B cell (primary cell): ENCODE results near the gene HS3ST6. TPM values are rescaled to one million over a fixed set of nuclear protein-coding genes. Genes with fewer than 3 reads are reported as not detected.

Experiments
- ATAC-seq: fragments of 200-7000 bp; cut with Tn5 transposase; one replicate; pipeline ENCODE4 v1.10.0; 2021; ENCODE audit warnings: low read depth, mild to moderate bottlenecking, moderate number of reproducible peaks, moderate library complexity
- CTCF ChIA-PET: fragments of 350-600 bp; sonication (Branson Sonifier 250); formaldehyde crosslinking; loops from one replicate; lab custom pipeline; 2021; ENCODE audit warnings: antibody characterized with exemption, inconsistent platforms; lab: Charles Lee
- POLR2A ChIA-PET: fragments of 350-600 bp; sonication (Branson Sonifier 250); formaldehyde crosslinking; loops from one replicate; lab custom pipeline; 2021; ENCODE audit warnings: antibody characterized with exemption; lab: Charles Lee
- DNase-seq: peaks from one replicate; pipeline ENCODE4 v3.0.0; 2013
- H2AFZ ChIP-seq: 2 replicates; pipeline ENCODE4 v1.6.1; 2012; ENCODE audit warnings: mild to moderate bottlenecking, low read depth, low read length; ENCODE audit not compliant: insufficient read depth, poor library complexity, severe bottlenecking
- H3K27ac ChIP-seq, 2 donors: 1 replicate in 1 of 2; 2 replicates in 1 of 2; pipeline ENCODE4 v1.5.1; 2012 to 2013; ENCODE audit warnings: low read length in 2 of 2, mild to moderate bottlenecking in 2 of 2, moderate library complexity in 1 of 2
- H3K27me3 ChIP-seq, 4 experiments: fragments of 200-600 bp in 1 of 4; sonication (generic) in 1 of 4; replicated peaks in 1 of 4; 1 replicate in 2 of 4; 2 replicates in 2 of 4; pipeline versions ENCODE4 v1.6.1 to v1.7.0; 2013 to 2016; ENCODE audit warnings: low read length in 3 of 4, mild to moderate bottlenecking in 2 of 4, mixed read lengths in 1 of 4, moderate library complexity in 1 of 4; ENCODE audit not compliant: insufficient read depth in 4 of 4, control insufficient read depth in 3 of 4; ENCODE audit errors: control extremely low read depth in 1 of 4
- H3K36me3 ChIP-seq, 2 experiments: replicated peaks in 1 of 2; 1 replicate in 1 of 2; 2 replicates in 1 of 2; pipeline versions ENCODE4 v1.6.1 to v1.7.1; 2013; ENCODE audit warnings: low read length in 1 of 2; ENCODE audit not compliant: insufficient read depth in 2 of 2, control insufficient read depth in 1 of 2; ENCODE audit errors: control extremely low read depth in 1 of 2, extremely low read depth in 1 of 2
- H3K4me1 ChIP-seq, 2 donors: fragments of 200-600 bp in 1 of 2; sonication (generic) in 1 of 2; 1 replicate in 1 of 2; 2 replicates in 1 of 2; pipeline versions ENCODE4 v1.5.1 to v1.6.1; 2013 to 2017; ENCODE audit warnings: low read length in 2 of 2; ENCODE audit not compliant: control insufficient read depth in 2 of 2, insufficient read depth in 2 of 2
- H3K4me2 ChIP-seq: replicated peaks from 2 replicates; pipeline ENCODE3; 2012; ENCODE audit warnings: mild to moderate bottlenecking, low read depth, low read length; ENCODE audit not compliant: poor library complexity, severe bottlenecking
- H3K4me3 ChIP-seq, 5 experiments: fragments of 200-600 bp in 1 of 5; sonication (generic) in 1 of 5; 1 replicate in 3 of 5; 2 replicates in 2 of 5; pipeline versions ENCODE4 v1.5.1 to v1.7.0; 2011 to 2016; ENCODE audit warnings: low read length in 4 of 5, mild to moderate bottlenecking in 4 of 5, low read depth in 2 of 5, control low read depth in 1 of 5, moderate library complexity in 1 of 5; ENCODE audit not compliant: insufficient read depth in 1 of 5; ENCODE audit errors: control extremely low read depth in 1 of 5, extremely low read depth in 1 of 5
- H3K79me2 ChIP-seq: fragments of 200-600 bp; sonication (generic); one replicate; pipeline ENCODE4 v1.6.0; 2016; ENCODE audit warnings: low read length; ENCODE audit not compliant: control insufficient read depth, insufficient read depth
- H3K9ac ChIP-seq: fragments of 200-600 bp; sonication (generic); 2 replicates; pipeline ENCODE4 v1.6.1; 2017; ENCODE audit warnings: mild to moderate bottlenecking, low read length, moderate library complexity
- H3K9me3 ChIP-seq, 3 donors: one replicate each; pipeline versions ENCODE4 v1.6.1 to v1.7.1; 2013; ENCODE audit warnings: low read length in 2 of 3; ENCODE audit not compliant: control insufficient read depth in 2 of 3, insufficient read depth in 1 of 3; ENCODE audit errors: control extremely low read depth in 1 of 3
- H4K20me1 ChIP-seq: 2 replicates; pipeline ENCODE4 v1.6.0; 2012; ENCODE audit warnings: mild to moderate bottlenecking, low read length; ENCODE audit not compliant: insufficient read depth, control insufficient read depth, poor library complexity, severe bottlenecking
- H3K27ac Mint-ChIP-seq: one replicate; pipeline ENCODE4 v1.8.0; 2021; ENCODE audit warnings: mixed read lengths
- H3K27me3 Mint-ChIP-seq: one replicate; pipeline ENCODE4 v1.8.0; 2021; ENCODE audit warnings: mixed read lengths
- H3K4me1 Mint-ChIP-seq: one replicate; pipeline ENCODE4 v1.8.0; 2021; ENCODE audit warnings: mixed read lengths
- H3K4me3 Mint-ChIP-seq: one replicate; pipeline ENCODE4 v1.8.0; 2021; ENCODE audit warnings: mixed read lengths
- H3K9me3 Mint-ChIP-seq: one replicate; pipeline ENCODE4 v1.8.0; 2022; ENCODE audit warnings: mixed read lengths; ENCODE audit not compliant: insufficient read depth
- EZH2 ChIP-seq: IDR thresholded peaks from 2 replicates; pipeline ENCODE4 v1.6.1; 2012; ENCODE audit warnings: borderline replicate concordance, low read depth, mild to moderate bottlenecking, moderate library complexity, low read length; ENCODE audit not compliant: insufficient read depth, poor library complexity, severe bottlenecking
- WGBS: methylation state at CpG from one replicate; pipeline ENCODE4 v1.1.5; 2013; ENCODE audit warnings: missing lambda C conversion rate; ENCODE audit not compliant: insufficient coverage; 5-methylcytosine and 5-hydroxymethylcytosine counted together
- intact Hi-C: fragments of 100-400 bp; cut with micrococcal nuclease; formaldehyde crosslinking; loops from one replicate; pipeline ENCODE4 v1.10.0; 2022
- polyA plus RNA-seq: library from polyadenylated mRNA; depleted of rRNA; stranded (reverse); fragments of >200 nt; gene quantifications from 2 replicates; pipeline ENCODE4 v1.2.3, GENCODE V29; 2012
- total RNA-seq, 2 donors: library from RNA; stranded (reverse); fragments of 120-200 nt in 1 of 2; gene quantifications; 1 replicate in 1 of 2; 2 replicates in 1 of 2; pipeline versions ENCODE4 v1.2.3 to v1.2.4, GENCODE V29; 2013 to 2022
- TF ChIP-seq, protein P1 (sequence below): fragments of 200-600 bp; IDR thresholded peaks from one replicate; pipeline ENCODE4 v1.8.0; 2022; ENCODE audit warnings: antibody characterized with exemption, mild to moderate bottlenecking

HS3ST6 gene
- total and polyA plus RNA-seq, 2 donors (not counting 1 experiment from before 2014, with no cell fraction given), result not detected

DNA sequence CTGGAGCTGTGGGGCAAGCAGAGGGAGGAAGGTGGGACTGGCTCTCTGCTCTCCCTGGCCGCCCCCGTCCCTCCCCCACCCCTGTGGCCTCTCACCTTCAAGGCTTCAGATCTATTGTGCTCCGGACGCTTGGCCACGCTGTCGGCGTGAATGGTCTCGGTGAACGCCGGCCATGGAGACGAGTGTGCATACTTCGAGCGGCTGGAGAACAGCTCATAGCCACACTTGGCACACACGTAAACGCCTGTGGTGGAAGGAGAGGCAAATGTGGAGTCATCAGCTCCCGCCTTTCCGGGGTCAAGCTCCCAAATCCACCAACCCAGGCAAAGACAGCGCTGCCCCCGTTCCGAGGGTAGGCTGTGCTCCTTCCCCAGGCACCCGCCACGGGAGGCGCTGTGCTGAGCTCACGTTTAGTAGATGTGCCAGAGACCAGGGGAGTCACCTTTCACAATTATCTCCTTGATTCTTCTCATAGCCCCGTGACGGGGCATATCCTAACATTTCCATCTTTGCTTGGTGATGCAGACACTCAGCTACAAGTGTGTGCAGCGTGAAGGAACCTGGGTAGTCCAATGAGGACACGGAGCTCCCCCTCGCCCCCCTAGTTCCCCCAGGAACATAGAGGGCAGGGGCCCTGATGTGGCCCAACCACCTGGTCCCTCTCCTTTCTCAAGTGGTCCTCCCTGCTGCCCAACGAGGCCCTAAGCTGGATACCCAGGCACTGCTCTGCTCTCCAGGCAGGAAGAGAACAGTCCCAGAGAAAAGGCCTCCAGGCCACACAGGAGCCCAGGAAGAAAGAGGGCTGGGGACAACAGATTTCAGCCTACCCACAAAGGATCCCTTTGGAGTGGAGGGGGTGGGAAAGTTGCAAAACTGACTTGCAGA is 23.2 kb upstream of the HS3ST6 start:
- no peaks in the 10 kb centered on the region for H4K20me1 ChIP-seq
- peak overlapping the region; percentile 81 for H3K4me2 ChIP-seq
- intact Hi-C loops, result loop anchor here (1.0 to 10.0 kb wide), 2 partner anchors 12 to 53 kb away; no protein-coding TSS in a partner anchor
- no peak for DNase-seq
- 94% methylated on average over 27 of the region's 30 CpGs for WGBS
- H3K27ac ChIP-seq, result no peak overlapping the region
- no peak for ATAC-seq
- H3K4me1 ChIP-seq, result peaks cover 14 to 19% of the 10 kb centered on the region in 2 donors
- no peak for TF ChIP-seq EZH2
- TF ChIP-seq, protein P1, sequence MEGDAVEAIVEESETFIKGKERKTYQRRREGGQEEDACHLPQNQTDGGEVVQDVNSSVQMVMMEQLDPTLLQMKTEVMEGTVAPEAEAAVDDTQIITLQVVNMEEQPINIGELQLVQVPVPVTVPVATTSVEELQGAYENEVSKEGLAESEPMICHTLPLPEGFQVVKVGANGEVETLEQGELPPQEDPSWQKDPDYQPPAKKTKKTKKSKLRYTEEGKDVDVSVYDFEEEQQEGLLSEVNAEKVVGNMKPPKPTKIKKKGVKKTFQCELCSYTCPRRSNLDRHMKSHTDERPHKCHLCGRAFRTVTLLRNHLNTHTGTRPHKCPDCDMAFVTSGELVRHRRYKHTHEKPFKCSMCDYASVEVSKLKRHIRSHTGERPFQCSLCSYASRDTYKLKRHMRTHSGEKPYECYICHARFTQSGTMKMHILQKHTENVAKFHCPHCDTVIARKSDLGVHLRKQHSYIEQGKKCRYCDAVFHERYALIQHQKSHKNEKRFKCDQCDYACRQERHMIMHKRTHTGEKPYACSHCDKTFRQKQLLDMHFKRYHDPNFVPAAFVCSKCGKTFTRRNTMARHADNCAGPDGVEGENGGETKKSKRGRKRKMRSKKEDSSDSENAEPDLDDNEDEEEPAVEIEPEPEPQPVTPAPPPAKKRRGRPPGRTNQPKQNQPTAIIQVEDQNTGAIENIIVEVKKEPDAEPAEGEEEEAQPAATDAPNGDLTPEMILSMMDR, result no peak
- no peaks in the 10 kb centered on the region for H3K27me3 ChIP-seq
- peak overlapping the region in 1 of 5 experiments; percentile 42 for H3K4me3 ChIP-seq
- CTCF ChIA-PET, result interaction anchor here (0.9 kb wide), 1 partner anchor 63 kb away, joined by 3 read pairs; no protein-coding TSS in a partner anchor
- Mint-ChIP-seq H3K27me3 (no peaks in the 10 kb centered on the region), H3K4me3 (peak overlapping the region; percentile 90), H3K9me3 (no peaks in the 10 kb centered on the region), H3K27ac (peak overlapping the region; percentile 37), H3K4me1 (peaks cover 21% of the 10 kb centered on the region)
- POLR2A ChIA-PET, result interaction anchor here (0.8 kb wide), 1 partner anchor 19 kb away, joined by 3 read pairs; no protein-coding TSS in a partner anchor
- no peaks in the 10 kb centered on the region for H3K9me3 ChIP-seq
- peaks cover 0 to 12% of the 10 kb centered on the region in 2 experiments for H3K36me3 ChIP-seq
- no peak overlapping the region for H2AFZ ChIP-seq
- no peak overlapping the region for H3K9ac ChIP-seq
- H3K79me2 ChIP-seq, result no peaks in the 10 kb centered on the region
